Ovary (tissue), 3 donors: Measurements from ENCODE around the gene ADAMTS17.

Experiments used
- CTCF ChIP-seq, 3 donors: fragments of 450-650 bp in 2 of 3; fragments of 200-600 bp in 1 of 3; IDR thresholded peaks; one replicate each; pipeline versions ENCODE4 v1.5.1 to v1.8.0; 2016 to 2022; ENCODE audit warnings: antibody characterized with exemption in 3 of 3, mild to moderate bottlenecking in 1 of 3
- POLR2A ChIP-seq: fragments of 450-650 bp; IDR thresholded peaks from one replicate; pipeline ENCODE4 v1.6.1; 2017; ENCODE audit warnings: antibody characterized with exemption, mild to moderate bottlenecking, moderate library complexity
- donor health status: DM: no; HTN: no; CAD: no.

GRCh38 chr15:100372739-100373119 lies 31.0 kb upstream of the ADAMTS17 start:
- no peak for TF ChIP-seq CTCF (IDR thresholded peaks at IDR 0.05)
- no peak for TF ChIP-seq POLR2A
